H1 (cell line): ENCODE measurements around the gene SMDT1. TPM values are rescaled to one million over a fixed set of nuclear protein-coding genes. Genes with fewer than 3 reads are reported as not detected.

ENCODE experiments used
- CTCF ChIA-PET: fragments of 300-600 bp; sonication (Branson Sonifier 250); formaldehyde crosslinking; loops from one replicate; lab custom pipeline; 2021; ENCODE audit not compliant: partially characterized antibody; lab: Charles Lee
- POLR2A ChIA-PET: fragments of 300-600 bp; sonication (Branson Sonifier 250); formaldehyde crosslinking; loops from one replicate; lab custom pipeline; 2021; ENCODE audit warnings: inconsistent platforms; ENCODE audit not compliant: partially characterized antibody; lab: Charles Lee
- DNase-seq, 2 experiments: peaks; one replicate each; pipeline versions ENCODE4 v3.0.0 to v3.0.0-alpha.2; 2010 to 2022; ENCODE audit warnings: low spot score in 2 of 2, low read depth in 1 of 2, mixed read lengths in 1 of 2
- FAIRE-seq: peaks from 2 replicates; lab custom pipeline; 2011; peaks lifted over from hg19 to GRCh38; lab: Jason Lieb, UNC
- H2AFZ ChIP-seq: 2 replicates; pipeline ENCODE4 v1.8.1; 2012; ENCODE audit warnings: low read length, inconsistent platforms
- H2AK5ac ChIP-seq: 2 replicates; pipeline ENCODE4 v1.6.1; 2013; ENCODE audit warnings: low read depth, low read length
- H2BK120ac ChIP-seq: replicated peaks from 2 replicates; pipeline ENCODE3; 2013; ENCODE audit warnings: low read depth, low read length, inconsistent platforms
- H2BK12ac ChIP-seq: 2 replicates; pipeline ENCODE4 v1.6.1; 2013; ENCODE audit warnings: low read depth, low read length
- H2BK15ac ChIP-seq: 2 replicates; pipeline ENCODE4 v1.6.1; 2013; ENCODE audit warnings: low read length
- H2BK20ac ChIP-seq: 2 replicates; pipeline ENCODE4 v1.6.1; 2013; ENCODE audit warnings: low read length
- H2BK5ac ChIP-seq: 2 replicates; pipeline ENCODE4 v1.6.1; 2013; ENCODE audit warnings: low read depth, low read length
- H3K14ac ChIP-seq: 2 replicates; pipeline ENCODE4 v1.6.1; 2013; ENCODE audit warnings: inconsistent platforms; ENCODE audit not compliant: insufficient read length
- H3K18ac ChIP-seq: 2 replicates; pipeline ENCODE4 v1.6.1; 2013; ENCODE audit warnings: low read length; ENCODE audit errors: extremely low read depth
- H3K23ac ChIP-seq: 2 replicates; pipeline ENCODE4 v1.6.1; 2013; ENCODE audit warnings: inconsistent platforms; ENCODE audit not compliant: insufficient read length
- H3K23me2 ChIP-seq: 2 replicates; pipeline ENCODE4 v1.6.1; 2013; ENCODE audit warnings: low read depth, low read length
- H3K27ac ChIP-seq: 2 replicates; pipeline ENCODE4 v1.6.1; 2011; ENCODE audit warnings: low read depth, low read length, inconsistent platforms
- H3K27me3 ChIP-seq, 4 experiments: replicated peaks in 1 of 4; 1 replicate in 1 of 4; 2 replicates in 3 of 4; pipeline versions ENCODE4 v1.6.1 to v1.8.1; 2011 to 2013; ENCODE audit warnings: low read length in 3 of 4, mild to moderate bottlenecking in 3 of 4, inconsistent platforms in 2 of 4, mixed read lengths in 2 of 4, moderate library complexity in 1 of 4; ENCODE audit not compliant: control insufficient read depth in 3 of 4, insufficient read depth in 3 of 4; ENCODE audit errors: extremely low read depth in 1 of 4
- H3K36me3 ChIP-seq, 4 experiments: 2 replicates each; pipeline versions ENCODE4 v1.6.1 to v1.8.1; 2011 to 2013; ENCODE audit warnings: mild to moderate bottlenecking in 4 of 4, low read length in 3 of 4, moderate library complexity in 2 of 4, control low read depth in 1 of 4, inconsistent platforms in 1 of 4; ENCODE audit not compliant: insufficient read depth in 4 of 4, control insufficient read depth in 2 of 4
- H3K4ac ChIP-seq: replicated peaks from 2 replicates; pipeline ENCODE3; 2013; ENCODE audit warnings: low read length, low read depth, mixed read lengths, inconsistent platforms; ENCODE audit not compliant: insufficient read length
- H3K4me1 ChIP-seq, 4 experiments: replicated peaks in 1 of 4; 1 replicate in 1 of 4; 2 replicates in 3 of 4; pipeline versions ENCODE4 v1.6.1 to v1.8.1; 2011 to 2013; ENCODE audit warnings: low read length in 3 of 4, inconsistent platforms in 2 of 4, mixed read lengths in 1 of 4; ENCODE audit not compliant: insufficient read depth in 4 of 4, control insufficient read depth in 3 of 4
- H3K4me2 ChIP-seq, 2 experiments: 2 replicates each; pipeline versions ENCODE4 v1.6.1 to v1.8.1; 2011 to 2013; ENCODE audit warnings: low read depth in 2 of 2, low read length in 2 of 2, control low read depth in 1 of 2, inconsistent platforms in 1 of 2, mild to moderate bottlenecking in 1 of 2; ENCODE audit not compliant: insufficient read depth in 1 of 2
- H3K4me3 ChIP-seq, 4 experiments: fragments of 200-600, 300-600 bp in 1 of 4; sonication (generic), shearing (Covaris generic), sonication (Bioruptor Twin) in 1 of 4; 2 replicates each; pipeline versions ENCODE4 v1.5.1 to v1.8.1; 2011 to 2016; ENCODE audit warnings: low read length in 4 of 4, low read depth in 3 of 4, control low read depth in 2 of 4, inconsistent platforms in 2 of 4, mild to moderate bottlenecking in 2 of 4, mixed read lengths in 1 of 4, moderate library complexity in 1 of 4; ENCODE audit not compliant: insufficient read depth in 2 of 4; ENCODE audit errors: extremely low read depth in 1 of 4
- H3K56ac ChIP-seq: replicated peaks from 2 replicates; pipeline ENCODE3; 2013; ENCODE audit warnings: low read depth, mild to moderate bottlenecking, mixed read lengths, low read length, inconsistent platforms; ENCODE audit not compliant: insufficient read length
- H3K79me1 ChIP-seq: 2 replicates; pipeline ENCODE4 v1.6.1; 2013; ENCODE audit warnings: low read depth, low read length, control low read depth
- H3K79me2 ChIP-seq, 2 experiments: 2 replicates each; pipeline versions ENCODE4 v1.6.1 to v1.8.1; 2012 to 2013; ENCODE audit warnings: low read length in 2 of 2, mild to moderate bottlenecking in 2 of 2, inconsistent platforms in 1 of 2; ENCODE audit not compliant: insufficient read depth in 2 of 2, control insufficient read depth in 1 of 2
- H3K9ac ChIP-seq, 4 experiments: replicated peaks in 1 of 4; 1 replicate in 1 of 4; 2 replicates in 3 of 4; pipeline versions ENCODE4 v1.6.1 to v1.8.1; 2011 to 2013; ENCODE audit warnings: low read depth in 3 of 4, low read length in 3 of 4, control low read depth in 2 of 4, mild to moderate bottlenecking in 2 of 4, moderate library complexity in 2 of 4, inconsistent platforms in 1 of 4; ENCODE audit errors: extremely low read depth in 1 of 4
- H3K9me3 ChIP-seq, 2 experiments: 2 replicates each; pipeline versions ENCODE4 v1.6.1 to v1.8.1; 2012 to 2013; ENCODE audit warnings: mild to moderate bottlenecking in 2 of 2, moderate library complexity in 2 of 2, control low read depth in 1 of 2, inconsistent platforms in 1 of 2, low read depth in 1 of 2, low read length in 1 of 2, mixed read lengths in 1 of 2; ENCODE audit not compliant: insufficient read depth in 2 of 2
- H4K20me1 ChIP-seq, 2 experiments: replicated peaks in 1 of 2; 2 replicates each; pipeline versions ENCODE3 to v1.8.1; 2011 to 2013; ENCODE audit warnings: inconsistent platforms in 2 of 2, low read length in 2 of 2, mild to moderate bottlenecking in 1 of 2; ENCODE audit not compliant: insufficient read depth in 2 of 2, control insufficient read depth in 1 of 2
- H4K5ac ChIP-seq: 2 replicates; pipeline ENCODE4 v1.6.1; 2013; ENCODE audit warnings: low read length, low read depth, mixed read lengths, inconsistent platforms; ENCODE audit not compliant: insufficient read length
- H4K8ac ChIP-seq: 2 replicates; pipeline ENCODE4 v1.8.0; 2013; ENCODE audit warnings: mild to moderate bottlenecking, moderate library complexity, low read length, inconsistent platforms; ENCODE audit not compliant: insufficient read depth; ENCODE audit errors: extremely low read depth
- H4K91ac ChIP-seq: replicated peaks from 2 replicates; pipeline ENCODE3; 2013; ENCODE audit warnings: low read length, mixed read lengths, inconsistent platforms; ENCODE audit not compliant: insufficient read length
- BACH1 ChIP-seq: IDR thresholded peaks from 2 replicates; pipeline ENCODE4 v1.6.1; 2012; ENCODE audit warnings: low read length, improper control_type of control experiment
- BRCA1 ChIP-seq: IDR thresholded peaks from 2 replicates; pipeline ENCODE4 v1.6.1; 2012; ENCODE audit warnings: low read depth, low read length, improper control_type of control experiment
- CBX5 ChIP-seq: fragments of 300-800, 300-1000 bp; sonication (generic); IDR thresholded peaks from 2 replicates; pipeline ENCODE4 v1.7.1; 2016; ENCODE audit warnings: antibody characterized with exemption, low read length, low read depth
- CBX8 ChIP-seq: fragments of 300-800, 300-1000 bp; sonication (generic); IDR thresholded peaks from 2 replicates; pipeline ENCODE4 v1.7.1; 2016; ENCODE audit warnings: low read depth, low read length, borderline replicate concordance
- CHD2 ChIP-seq: IDR thresholded peaks from 2 replicates; pipeline ENCODE4 v1.6.1; 2012; ENCODE audit warnings: low read length, improper control_type of control experiment
- CTBP2 ChIP-seq: IDR thresholded peaks from 2 replicates; pipeline ENCODE4 v1.7.0; 2011; ENCODE audit warnings: borderline replicate concordance, mild to moderate bottlenecking, moderate library complexity, mixed read lengths, low read length; ENCODE audit not compliant: insufficient read depth, insufficient read length
- EP300 ChIP-seq, 2 experiments: IDR thresholded peaks; 1 replicate in 1 of 2; 2 replicates in 1 of 2; pipeline ENCODE4 v1.6.1; 2011 to 2012; ENCODE audit warnings: low read depth in 2 of 2, low read length in 2 of 2, mild to moderate bottlenecking in 2 of 2, borderline replicate concordance in 1 of 2, inconsistent platforms in 1 of 2, moderate library complexity in 1 of 2
- JUN ChIP-seq: IDR thresholded peaks from 2 replicates; pipeline ENCODE4 v1.6.1; 2011; ENCODE audit warnings: low read depth, mild to moderate bottlenecking, improper control_type of control experiment, low read length
- MAFK ChIP-seq: IDR thresholded peaks from 2 replicates; pipeline ENCODE4 v1.6.1; 2012; ENCODE audit warnings: low read depth, mild to moderate bottlenecking, improper control_type of control experiment, low read length
- RBBP5 ChIP-seq: IDR thresholded peaks from 2 replicates; pipeline ENCODE4 v1.7.1; 2012; ENCODE audit warnings: low read depth, mild to moderate bottlenecking, inconsistent platforms, low read length, moderate library complexity, borderline replicate concordance
- SAP30 ChIP-seq: fragments of 300-600 bp; sonication (generic); IDR thresholded peaks from 2 replicates; pipeline ENCODE4 v1.7.1; 2012; ENCODE audit warnings: low read length, moderate library complexity, mild to moderate bottlenecking, inconsistent platforms; ENCODE audit not compliant: insufficient read depth, insufficient replicate concordance
- SIRT6 ChIP-seq: IDR thresholded peaks from one replicate; pipeline ENCODE4 v1.7.1; 2012; ENCODE audit warnings: low read length, inconsistent platforms
- SP1 ChIP-seq: IDR thresholded peaks from 2 replicates; pipeline ENCODE4 v1.6.1; 2011; ENCODE audit warnings: low read depth, low read length
- WGBS, 2 experiments: shearing (Covaris generic) in 1 of 2; methylation state at CpG; one replicate each; pipeline versions ENCODE4 v1.1.6 to v1.1.7; 2013 to 2015; ENCODE audit warnings: low lambda C conversion rate in 2 of 2, mixed read lengths in 2 of 2, inconsistent platforms in 1 of 2, low coverage in 1 of 2, missing lambda C conversion rate in 1 of 2; ENCODE audit not compliant: insufficient replicate concordance in 2 of 2, insufficient coverage in 1 of 2, insufficient read length in 1 of 2; ENCODE audit errors: extremely low coverage in 1 of 2, missing lambda C conversion rate in 1 of 2; 5-methylcytosine and 5-hydroxymethylcytosine counted together
- polyA plus RNA-seq, 7 experiments: library from polyadenylated mRNA; depleted of rRNA in 3 of 7; stranded (reverse) in 5 of 7; unstranded in 2 of 7; fragments of >200 nt in 5 of 7; fragments of 200-250 nt in 2 of 7; gene quantifications; 1 replicate in 5 of 7; 2 replicates in 1 of 7; 4 replicates in 1 of 7; pipeline versions ENCODE4 v1.2.1 to v1.2.3, GENCODE V29; 2011 to 2013; ENCODE audit warnings: missing spikeins in 2 of 7, mixed read lengths in 2 of 7
- total RNA-seq: library from RNA; stranded (reverse); fragmentation: NEBNext Ultra II Directional; extraction: Animal tissue kit (Norgen Biotek cat#: 25700); gene quantifications from 2 replicates; pipeline ENCODE4 v1.2.1, GENCODE V29; 2021
- TF ChIP-seq, protein P1 (sequence below): IDR thresholded peaks from 2 replicates; pipeline ENCODE4 v1.6.1; 2011; ENCODE audit warnings: low read depth, mild to moderate bottlenecking, low read length; ENCODE audit not compliant: insufficient read depth

Gene SMDT1
- total and polyA plus RNA-seq, 2 of the 8 experiments (the other 6 are each of a cell fraction or from before 2014, with no cell fraction given) = 34.9 to 35.6 TPM

DNA sequence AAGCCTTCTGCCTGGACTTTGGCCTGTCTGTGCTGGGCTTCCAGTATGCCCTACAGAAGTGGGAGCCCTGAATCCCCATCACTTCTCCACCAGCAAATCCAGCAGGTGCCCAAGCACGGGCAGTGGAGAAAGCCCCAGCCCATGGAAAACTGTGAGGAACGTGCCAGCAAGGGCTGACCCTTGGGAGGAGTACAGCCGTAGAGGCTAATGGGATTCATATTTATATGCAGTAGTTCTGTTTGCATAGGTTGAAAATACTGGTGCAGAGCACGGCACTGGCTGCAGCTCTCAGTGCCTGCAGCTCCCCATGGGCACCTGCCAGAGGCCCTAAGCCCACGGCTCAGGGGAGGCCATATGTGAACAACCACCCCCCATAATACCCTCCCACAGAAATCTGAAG lies 19.0 kb upstream of the SMDT1 start:
- Histone ChIP-seq H3K4me3 (no peak overlapping the region), H3K4ac (no peak overlapping the region), H3K4me2 (no peak overlapping the region), H3K14ac (no peak overlapping the region), H4K20me1 (peaks cover 0 to 3% of the 10 kb centered on the region in 2 experiments), H3K18ac (no peak overlapping the region), H4K5ac (no peak overlapping the region), H3K56ac (no peak overlapping the region), H2BK20ac (no peak overlapping the region), H2BK15ac (no peak overlapping the region), H3K36me3 (peaks cover 0 to 10% (median 6%) of the 10 kb centered on the region in 4 experiments; a peak in 4 of 8 replicates), H3K27me3 (no peaks in the 10 kb centered on the region), H2BK5ac (no peak overlapping the region), H4K91ac (no peak overlapping the region), H2BK12ac (no peak overlapping the region), H3K79me1 (no peaks in the 10 kb centered on the region), H3K4me1 (peaks cover 0 to 8% (median 4%) of the 10 kb centered on the region in 4 experiments; a peak in 4 of 7 replicates), H2AFZ (no peak overlapping the region), H2BK120ac (no peak overlapping the region), H3K79me2 (no peaks in the 10 kb centered on the region), H4K8ac (no peak overlapping the region), H3K27ac (no peak overlapping the region), H3K9ac (no peak overlapping the region), H3K9me3 (peaks cover 7 to 8% of the 10 kb centered on the region in 2 experiments; a peak in 2 of 4 replicates), H3K23ac (no peak overlapping the region), H2AK5ac (no peak overlapping the region), H3K23me2 (no peaks in the 10 kb centered on the region)
- DNase-seq (peak in 1 of 2 experiments; percentile 14), FAIRE-seq (no peak)
- ChIA-PET POLR2A (interaction anchor here (1.4 to 1.5 kb wide), 2 partner anchors 9 to 16 kb away, joined by 3 to 5 read pairs; no protein-coding TSS in a partner anchor), CTCF (interaction anchor here (1.0 to 1.4 kb wide), 2 partner anchors 52 to 95 kb away, joined by 3 to 4 read pairs; no protein-coding TSS in a partner anchor)
- 94% methylated on average over 5 of the region's 5 CpGs; no CpG with 5 or more reads in 1 of the 2 experiments for WGBS, 2 experiments
- TF ChIP-seq CTBP2 = no peak
- no peak for TF ChIP-seq BRCA1
- TF ChIP-seq SAP30 = no peak
- TF ChIP-seq EP300 (IDR thresholded peaks at IDR 0.05; ENCODE audit: borderline replicate concordance in 1 of 2, low read depth in 2 of 2, low read length in 2 of 2) = no peak
- TF ChIP-seq MAFK = no peak
- TF ChIP-seq JUN = no peak
- TF ChIP-seq BACH1 = no peak
- no peak for TF ChIP-seq RBBP5
- no peak for TF ChIP-seq CBX5
- TF ChIP-seq SP1 = no peak
- no peak for TF ChIP-seq CBX8
- no peak for TF ChIP-seq CHD2
- TF ChIP-seq, protein P1, sequence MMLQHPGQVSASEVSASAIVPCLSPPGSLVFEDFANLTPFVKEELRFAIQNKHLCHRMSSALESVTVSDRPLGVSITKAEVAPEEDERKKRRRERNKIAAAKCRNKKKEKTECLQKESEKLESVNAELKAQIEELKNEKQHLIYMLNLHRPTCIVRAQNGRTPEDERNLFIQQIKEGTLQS = no peak
- TF ChIP-seq SIRT6 = no peak
